Fibroblast of skin of left quadriceps (primary cell): ENCODE results near the gene PLPP6.
"Not testable (repeated sequence)": the region's sequence is repeated elsewhere in the genome, so short reads cannot be mapped to it uniquely, and the experiment has no call there.

ENCODE experiments used
- DNase-seq, 2 experiments: peaks; one replicate each; pipeline ENCODE4 v3.0.0-alpha.2; 2013; ENCODE audit warnings: low read depth in 2 of 2

The PLPP6 gene

DNA sequence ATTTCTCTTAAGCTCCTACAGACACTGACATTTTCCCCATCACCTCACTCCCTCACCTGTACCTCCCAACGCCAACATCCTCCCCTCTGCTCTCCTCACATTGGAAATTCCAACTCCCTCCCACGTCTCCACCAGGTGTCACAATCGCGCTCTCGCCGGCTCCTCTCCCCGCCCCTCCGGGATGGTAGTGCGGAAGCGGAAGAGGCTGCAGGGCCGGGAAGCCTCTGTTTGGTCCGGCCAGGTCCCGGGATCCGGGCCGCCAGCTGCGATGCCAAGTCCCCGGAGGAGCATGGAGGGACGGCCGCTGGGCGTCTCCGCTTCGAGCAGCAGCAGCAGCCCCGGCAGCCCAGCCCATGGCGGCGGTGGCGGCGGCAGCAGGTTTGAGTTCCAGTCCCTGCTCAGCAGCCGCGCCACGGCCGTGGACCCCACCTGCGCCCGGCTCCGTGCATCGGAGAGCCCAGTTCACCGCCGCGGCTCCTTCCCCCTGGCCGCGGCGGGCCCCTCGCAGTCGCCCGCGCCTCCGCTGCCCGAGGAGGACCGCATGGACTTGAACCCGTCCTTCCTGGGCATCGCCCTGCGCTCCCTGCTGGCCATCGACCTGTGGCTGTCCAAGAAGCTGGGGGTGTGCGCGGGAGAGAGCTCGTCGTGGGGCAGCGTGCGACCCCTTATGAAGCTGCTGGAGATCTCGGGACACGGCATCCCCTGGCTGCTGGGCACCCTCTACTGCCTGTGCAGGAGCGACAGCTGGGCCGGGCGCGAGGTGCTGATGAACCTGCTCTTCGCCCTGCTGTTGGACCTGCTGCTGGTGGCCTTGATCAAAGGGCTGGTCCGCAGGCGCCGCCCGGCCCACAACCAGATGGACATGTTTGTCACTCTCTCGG lies at the start of gene PLPP6:
TSS of gene PLPP6 (plus strand) at position 187 of the 881 bp plus-strand sequence. CDS start at position 269, 82 bp downstream.
- DNase-seq = peak; percentile 42 to 49

DNA sequence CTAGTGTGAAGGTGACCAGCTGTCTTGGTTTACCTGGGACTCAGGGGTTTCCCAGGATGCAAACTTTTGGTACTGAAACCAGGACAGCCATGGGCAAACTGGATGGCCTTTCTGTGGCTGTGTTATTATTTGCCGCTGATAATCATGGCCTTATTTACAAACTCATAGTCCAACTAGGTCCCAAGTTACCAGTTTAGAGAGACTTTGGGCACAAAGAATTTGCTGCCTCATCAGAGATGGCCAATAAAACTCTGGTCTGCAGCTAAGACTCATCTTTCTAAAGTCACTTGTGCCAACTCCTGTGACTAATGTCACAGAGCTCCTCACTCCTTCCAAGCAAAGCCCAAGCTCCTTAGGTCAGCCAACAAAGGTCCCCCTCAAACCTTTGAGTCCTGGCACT lies 47.5 kb upstream of the PLPP6 start:
- DNase-seq = no peak

DNA sequence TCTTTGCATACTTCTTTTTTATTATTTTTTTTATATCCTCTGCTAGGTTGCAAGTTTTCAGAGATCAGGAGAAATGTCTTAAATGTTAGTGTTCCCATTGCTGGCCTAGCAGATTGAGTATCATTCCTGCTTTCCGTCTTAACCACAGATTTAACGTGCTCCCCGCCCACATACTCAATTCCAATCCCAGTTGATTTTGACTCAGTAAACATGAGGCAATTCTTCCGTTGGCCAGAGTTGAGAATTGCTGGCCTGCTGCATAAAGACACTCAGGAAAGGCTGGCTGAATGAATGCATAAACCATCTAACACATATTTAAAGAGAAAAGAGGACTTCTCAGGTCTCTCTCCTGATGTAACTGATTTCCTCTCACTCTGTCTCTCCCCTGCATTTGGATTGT lies 46.8 kb upstream of the PLPP6 start:
- peak; percentile 13 to 22 for DNase-seq

DNA sequence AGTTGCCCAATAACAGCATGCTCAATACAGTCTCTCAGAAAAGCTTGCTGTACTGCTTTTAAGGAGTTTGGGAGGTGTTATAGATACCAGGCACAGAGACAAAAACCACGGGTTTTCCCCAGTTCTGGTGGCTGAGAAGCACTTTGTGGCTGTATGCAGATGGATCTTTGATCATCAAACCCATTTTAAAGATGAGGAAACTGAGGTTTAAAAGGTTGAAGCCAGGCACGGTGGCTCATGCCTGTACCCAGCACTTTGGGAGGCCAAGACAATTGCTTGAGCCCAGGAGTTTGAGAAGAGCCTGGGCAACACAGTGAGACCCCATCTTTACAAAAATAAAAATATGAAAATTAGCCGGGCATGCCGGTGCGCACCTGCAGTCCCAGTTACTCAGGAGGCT lies 46.3 kb upstream of the PLPP6 start:
- DNase-seq = no peak

DNA sequence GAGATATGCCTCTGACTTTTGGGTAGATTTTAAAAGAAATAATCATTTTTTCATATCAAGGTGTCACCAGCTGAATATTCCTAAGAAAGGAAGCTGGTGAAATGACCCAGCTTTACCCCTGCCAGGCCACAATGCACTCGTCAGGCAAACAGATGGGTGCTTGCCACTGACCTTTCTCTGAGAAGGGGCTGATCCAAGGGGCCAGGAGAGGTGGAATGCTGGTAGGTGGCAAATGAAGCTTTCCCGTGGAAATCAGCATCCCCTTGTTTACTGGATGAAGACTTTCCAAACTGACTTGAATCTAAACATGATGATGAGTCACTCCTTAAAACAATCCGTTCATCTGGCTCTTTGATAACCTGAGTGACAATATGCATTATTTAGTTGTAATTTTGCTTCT lies 44.3 kb upstream of the PLPP6 start:
- no peak for DNase-seq

DNA sequence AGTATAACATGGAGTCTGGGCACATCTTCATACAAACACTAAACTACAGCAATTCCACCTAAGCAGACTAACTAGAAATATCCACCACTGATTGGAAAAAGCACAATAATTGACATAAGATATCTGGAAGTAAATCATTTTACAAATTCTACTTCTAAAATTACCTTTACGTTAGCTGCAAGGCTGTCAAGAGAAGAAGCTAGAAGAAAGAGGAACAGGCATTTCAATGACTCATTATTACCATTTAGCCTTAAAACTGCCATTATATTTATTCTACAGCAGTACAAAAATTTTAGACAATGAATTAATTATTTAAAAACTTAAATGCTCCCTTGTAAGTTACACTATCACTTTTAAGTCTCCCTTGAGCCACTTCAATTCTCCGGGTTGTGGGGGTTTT lies 43.4 kb upstream of the PLPP6 start:
- DNase-seq = no peak

DNA sequence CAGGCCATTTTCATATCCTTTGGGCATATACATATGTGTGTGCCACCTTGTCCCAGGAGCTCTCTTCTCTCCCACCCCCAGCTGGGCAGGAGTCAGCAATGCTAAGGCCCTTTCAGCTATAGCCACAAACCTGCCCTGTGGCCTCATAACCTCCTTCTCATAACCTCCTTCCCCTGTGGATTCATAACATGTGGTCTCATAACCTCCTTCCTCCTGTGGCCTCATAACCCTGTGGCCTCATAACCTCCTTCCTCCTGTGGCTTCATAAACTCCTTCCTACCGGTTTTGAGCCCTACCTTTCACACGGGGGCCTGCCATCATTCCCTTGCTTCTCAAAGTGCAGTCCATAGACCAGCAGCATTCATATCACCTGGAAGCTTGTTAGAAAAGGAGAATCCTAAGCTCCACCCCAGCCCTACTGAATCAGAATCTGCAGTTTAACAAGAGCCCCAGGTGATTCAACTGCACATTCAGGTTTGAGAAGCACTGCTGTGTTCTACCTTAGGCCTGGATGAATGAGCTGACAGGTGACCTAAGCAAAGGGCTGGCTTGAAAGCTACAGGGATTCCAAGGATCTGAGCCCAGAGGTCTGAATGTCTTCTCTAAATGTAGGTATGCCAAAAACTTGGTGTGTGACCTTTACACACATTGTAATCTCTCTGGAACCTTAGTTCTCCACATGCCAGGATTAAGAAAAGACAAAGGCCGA lies 41.9 kb upstream of the PLPP6 start:
- no peak for DNase-seq

DNA sequence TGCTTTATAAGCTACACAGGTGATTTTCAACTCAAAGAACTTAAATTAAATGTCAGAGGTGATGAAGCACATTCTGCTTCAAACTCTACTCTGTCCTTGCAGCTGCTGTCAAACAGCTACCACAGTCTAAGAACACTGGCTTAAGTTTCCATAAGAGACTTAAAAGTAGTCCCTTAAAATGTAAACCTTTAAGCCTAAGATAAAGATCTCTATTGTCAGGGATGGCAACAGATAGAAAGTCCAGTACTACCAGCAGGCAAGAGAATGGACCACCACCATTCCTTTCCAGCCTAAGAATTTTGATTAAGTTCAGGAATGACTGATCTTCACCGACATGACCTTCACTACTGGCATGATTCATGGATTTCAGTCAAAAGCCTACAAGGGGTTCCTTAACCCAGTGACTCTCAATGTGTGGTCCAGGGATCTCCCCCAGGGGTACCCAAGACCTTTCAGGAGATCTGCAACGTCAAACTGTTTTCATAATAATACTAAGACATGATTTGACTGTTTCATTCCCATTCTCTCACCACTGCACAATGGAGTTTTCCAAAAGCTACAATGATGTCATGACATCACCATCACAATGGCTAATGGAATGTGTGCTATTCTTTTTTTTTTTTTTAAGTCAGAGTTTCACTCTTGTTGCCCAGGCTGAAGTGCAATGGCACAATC lies 41.1 kb upstream of the PLPP6 start:
- no peak for DNase-seq

DNA sequence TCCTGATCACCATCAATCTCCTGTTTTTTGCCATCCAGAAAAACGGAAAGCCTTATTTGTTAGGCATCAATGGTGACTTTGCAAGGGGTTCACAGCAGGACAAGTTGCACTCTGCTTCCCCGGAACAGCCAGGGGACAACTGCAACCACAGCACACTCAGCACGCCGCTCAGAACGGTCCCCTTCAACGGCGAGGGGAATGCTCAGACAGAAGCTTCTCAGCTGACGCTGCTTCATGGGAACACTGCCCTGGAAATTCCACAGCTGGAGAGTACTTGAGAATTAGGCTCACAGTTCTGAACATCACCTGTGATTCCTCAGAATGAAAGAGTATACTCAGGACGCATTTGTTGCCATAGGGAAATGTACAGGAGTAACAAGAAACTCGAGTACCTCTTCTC lies 40.1 kb upstream of the PLPP6 start:
- DNase-seq = no peak

DNA sequence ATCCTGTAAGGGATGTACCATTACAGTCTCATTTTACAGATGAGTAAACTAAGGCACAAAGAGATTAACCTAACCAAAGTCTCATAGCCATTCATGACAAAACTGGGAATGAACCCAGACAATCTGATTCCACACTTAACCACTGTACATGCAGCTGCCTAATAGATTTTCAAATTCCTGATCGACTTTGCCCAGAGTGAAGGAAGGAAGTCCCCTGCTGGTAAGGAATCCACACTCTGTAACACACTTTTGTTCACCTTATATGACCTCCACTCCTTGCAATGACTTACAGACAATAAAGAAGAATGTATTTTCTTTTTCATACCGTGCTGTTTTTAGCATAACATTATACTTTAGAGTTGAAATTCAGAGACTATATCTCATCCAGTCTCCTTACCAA lies 31.3 kb upstream of the PLPP6 start:
- peak; percentile 11 to 15 for DNase-seq

DNA sequence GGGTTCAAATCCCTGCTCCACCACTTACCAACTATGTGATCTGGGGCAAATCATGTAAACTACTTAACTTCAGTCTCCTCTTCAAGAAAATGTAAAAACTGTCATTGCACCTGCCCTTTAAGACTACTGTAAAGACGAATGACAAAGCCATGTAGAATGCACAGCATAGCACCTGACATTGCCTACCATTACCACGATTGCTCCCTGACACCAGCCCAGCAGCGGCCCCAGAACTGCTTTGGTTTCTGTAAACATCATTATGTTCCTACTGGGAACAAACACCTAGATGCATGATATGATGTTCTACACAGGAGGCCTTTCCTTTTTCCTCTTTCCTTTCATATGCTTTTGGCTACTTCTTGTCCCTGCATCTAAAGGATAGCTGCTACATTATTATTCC lies 23.1 kb upstream of the PLPP6 start:
- DNase-seq = no peak

DNA sequence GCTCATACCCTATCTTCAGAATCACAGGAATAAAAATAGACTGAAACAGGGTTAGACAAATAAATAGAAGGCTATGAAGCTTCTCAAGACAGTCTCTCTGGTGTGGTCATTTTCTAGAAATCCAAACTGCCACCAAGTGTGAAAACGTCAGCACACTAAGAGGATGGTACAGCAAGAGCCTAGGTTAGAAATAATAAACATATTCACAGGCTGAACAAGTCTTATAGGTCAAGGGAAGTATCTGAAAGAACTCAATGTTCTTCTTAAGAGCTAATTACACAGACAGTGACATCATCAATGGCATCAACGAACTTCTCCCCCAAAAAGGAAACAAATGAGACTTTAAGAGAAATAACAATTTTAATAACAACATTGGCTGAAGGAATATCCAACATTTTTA lies 22.7 kb upstream of the PLPP6 start:
- DNase-seq = no peak

DNA sequence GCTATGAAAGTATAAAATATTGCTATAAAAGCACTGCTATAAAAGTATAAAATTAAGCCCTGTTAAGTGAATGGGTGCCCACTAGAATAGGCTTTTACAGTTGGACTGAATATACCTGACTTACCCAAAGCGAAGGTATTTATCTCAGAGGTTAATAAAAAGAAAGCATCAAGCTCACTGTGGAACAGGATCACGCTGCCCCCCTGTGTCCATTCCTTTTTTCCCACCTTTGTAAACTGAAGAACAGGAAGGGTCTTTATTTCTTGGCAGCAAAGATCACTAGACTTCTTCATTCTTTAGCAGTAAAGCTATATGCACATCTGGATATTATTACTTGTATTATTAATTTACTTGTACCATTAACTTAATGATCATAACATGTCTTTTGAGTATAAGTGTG lies 22.1 kb upstream of the PLPP6 start:
- DNase-seq = no peak

DNA sequence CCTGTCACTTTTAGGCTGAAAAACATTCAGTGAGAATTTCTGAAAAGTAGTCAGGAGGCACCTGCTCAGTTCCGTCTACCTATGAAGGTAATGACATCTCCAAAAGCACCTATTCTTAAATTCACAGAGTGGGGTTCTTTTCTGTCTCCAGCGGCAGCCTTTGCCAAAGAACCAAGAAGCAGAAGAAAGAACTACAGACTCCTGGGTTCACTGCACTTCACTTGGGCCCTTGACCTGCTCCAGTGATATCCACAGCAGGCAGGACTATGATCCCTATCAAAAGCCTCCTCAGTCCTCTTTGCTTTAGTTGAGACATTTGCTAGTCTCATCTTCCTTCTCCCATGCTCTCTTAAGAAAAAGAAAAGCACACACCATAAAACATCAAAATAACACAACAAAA lies 19.7 kb upstream of the PLPP6 start:
- DNase-seq = no peak

DNA sequence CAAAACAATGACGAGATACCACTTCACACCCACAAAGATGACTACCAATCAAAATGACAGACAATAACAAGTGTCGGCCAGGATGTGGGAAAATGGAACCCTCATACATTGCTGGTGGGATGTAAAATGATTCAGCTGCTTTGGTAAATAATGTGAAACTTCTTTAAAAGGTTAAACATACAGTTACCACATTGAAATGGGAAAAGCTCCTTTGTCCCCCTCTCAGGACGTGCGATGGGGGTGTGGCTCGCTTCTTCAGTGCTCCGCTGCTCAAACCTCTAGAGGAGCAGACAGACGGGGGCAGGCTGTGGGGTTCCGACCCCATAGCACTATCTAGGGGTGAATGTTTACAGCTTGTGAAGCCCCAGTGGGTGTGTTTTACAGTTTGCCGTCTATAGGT lies 8.0 kb upstream of the PLPP6 start:
- no peak for DNase-seq

DNA sequence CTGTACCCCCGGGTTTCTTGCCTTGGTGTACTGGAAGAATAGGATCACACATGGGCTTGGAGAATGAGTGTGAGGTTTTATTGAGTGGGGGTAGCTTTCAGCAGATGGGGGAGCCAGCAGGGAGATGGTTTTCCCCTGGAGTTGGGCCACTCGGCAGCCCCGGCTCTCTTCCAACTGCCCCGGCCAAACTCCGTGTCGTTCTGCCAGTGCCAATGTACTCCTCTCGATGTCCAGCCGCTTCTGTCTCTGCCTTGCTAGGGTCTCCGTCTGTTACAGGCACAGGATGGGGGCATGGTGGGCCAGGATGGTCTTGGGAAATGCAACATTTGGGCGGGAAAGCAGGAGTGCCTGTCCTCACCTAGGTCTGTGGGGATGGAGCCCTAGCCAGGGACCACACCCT lies 7.6 kb upstream of the PLPP6 start:
- no peak for DNase-seq

DNA sequence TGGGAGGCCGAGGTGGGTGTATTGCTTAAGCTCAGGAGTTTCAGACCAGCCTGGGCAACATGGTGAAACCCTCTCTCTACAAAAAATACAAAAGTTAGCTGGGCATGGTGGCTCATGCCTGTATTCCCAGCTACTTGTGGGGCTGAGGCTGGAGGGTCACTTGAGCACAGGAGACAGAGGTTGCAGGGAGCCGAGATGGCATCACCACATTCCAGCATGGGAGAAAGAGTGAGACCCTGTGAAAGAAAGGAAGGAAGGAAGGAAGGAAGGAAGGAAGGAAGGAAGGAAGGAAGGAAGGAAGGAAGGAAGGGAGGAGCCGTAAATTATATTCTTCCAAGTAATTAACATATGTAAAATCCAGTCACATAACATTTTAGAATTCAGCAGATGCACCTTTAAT lies 5.9 kb upstream of the PLPP6 start:
- DNase-seq = not testable (repeated sequence)

DNA sequence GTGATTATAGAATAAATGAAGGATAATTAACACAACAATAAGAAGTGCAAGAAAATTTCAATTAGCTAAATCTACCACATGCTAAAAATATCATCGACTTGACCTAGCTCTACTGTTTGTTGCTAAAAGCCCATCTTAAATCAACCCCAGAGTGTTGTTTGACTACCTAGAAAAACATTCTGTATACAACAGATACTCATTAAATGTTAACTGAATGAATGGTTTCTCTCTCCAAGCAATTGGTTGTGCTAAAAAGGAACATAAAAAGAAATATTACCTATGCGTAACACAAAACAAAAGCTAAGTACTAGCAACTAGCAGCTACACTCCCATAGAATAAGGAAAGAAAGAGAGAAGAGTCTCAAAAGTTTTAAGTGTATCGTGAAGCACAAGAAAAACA lies 5.5 kb upstream of the PLPP6 start:
- no peak for DNase-seq

DNA sequence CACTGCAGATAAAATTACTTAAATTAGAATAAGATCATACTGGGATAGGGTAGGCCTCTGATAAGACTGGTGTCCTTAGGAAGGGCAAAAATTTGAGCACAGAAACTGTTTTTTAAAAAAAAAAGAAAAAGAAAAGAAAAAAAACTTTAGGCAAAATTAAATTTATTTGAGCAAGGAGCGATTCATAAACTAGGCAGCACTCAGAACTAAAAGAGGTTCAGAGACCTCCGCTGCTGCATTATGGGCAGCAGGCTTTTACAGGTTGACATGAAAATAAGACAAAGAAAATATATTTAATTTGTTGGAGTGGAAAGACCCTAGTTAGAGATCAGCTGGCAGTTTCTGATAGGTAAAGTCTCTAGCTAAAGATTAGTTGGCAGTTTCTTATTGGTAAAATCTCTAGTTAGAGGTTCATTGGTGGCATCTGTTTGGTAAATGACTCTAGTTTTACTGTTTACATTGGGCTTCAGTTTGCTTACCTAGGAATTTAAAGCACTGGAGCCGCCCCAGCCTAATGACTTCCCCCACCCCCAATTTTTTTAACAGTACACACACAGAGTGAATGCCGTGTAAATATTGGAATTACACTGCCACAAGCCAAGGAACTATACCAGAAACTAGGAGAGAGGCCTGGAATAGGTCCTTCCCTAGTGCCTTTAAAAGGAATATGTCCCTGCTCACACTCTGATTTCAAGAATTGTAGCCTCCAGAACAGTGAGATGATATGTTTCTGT lies 4.5 kb upstream of the PLPP6 start:
- no peak for DNase-seq

DNA sequence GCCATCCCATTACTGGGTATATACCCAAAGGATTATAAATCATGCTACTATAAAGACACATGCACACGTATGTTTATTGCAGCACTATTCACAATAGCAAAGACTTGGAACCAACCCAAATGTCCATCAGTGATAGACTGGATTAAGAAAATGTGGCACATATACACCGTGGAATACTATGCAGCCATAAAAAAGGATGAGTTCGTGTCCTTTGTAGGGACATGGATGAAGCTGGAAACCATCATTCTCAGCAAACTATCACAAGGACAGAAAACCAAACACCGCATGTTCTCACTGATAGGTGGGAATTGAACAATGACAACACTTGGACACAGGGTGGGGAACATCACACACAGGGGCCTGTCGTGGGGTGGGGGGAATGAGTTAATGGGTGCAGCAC lies 1.4 kb upstream of the PLPP6 start:
- DNase-seq = not testable (repeated sequence)

DNA sequence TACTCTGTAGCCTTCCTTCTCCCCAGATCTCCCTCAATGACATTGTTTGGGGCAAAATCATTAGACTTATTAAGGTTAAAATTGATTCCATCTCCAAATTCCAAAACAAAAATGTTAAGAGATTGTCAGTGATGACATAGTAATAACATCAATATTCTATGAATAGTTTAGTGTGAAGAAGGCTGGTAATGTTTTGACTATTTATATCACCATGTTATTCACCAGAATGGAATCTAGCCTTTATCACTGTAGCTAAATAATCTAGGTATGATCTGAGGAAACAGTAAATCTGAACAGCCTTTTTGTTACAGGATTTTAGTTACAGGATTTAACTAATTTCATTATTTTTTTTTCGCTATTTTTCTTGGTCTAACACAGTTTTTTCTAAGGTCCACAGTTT lies 929 bp upstream of the PLPP6 start:
- no peak for DNase-seq

DNA sequence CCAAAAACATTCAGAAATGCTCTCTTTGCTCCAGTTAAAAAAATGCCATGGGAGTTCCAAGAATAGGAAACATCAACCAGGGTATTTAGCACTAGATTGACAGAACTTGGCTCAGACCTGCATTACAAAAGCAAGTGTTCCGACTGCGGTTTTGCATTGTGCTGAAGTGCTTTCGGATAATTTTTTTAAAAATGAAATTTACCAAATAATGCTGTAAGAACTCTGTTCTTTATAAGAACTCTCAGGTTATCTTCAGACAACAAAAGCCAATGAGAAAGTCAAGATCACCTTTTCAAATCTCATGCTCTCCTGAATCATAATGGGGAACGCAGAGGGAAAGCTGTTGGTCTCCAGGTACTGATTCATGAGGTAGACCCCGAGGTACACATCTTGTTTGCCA lies 483 bp upstream of the PLPP6 start:
- no peak for DNase-seq
